ENCODE data around the gene ATG13.

- TF ChIP-seq, protein P1, sequence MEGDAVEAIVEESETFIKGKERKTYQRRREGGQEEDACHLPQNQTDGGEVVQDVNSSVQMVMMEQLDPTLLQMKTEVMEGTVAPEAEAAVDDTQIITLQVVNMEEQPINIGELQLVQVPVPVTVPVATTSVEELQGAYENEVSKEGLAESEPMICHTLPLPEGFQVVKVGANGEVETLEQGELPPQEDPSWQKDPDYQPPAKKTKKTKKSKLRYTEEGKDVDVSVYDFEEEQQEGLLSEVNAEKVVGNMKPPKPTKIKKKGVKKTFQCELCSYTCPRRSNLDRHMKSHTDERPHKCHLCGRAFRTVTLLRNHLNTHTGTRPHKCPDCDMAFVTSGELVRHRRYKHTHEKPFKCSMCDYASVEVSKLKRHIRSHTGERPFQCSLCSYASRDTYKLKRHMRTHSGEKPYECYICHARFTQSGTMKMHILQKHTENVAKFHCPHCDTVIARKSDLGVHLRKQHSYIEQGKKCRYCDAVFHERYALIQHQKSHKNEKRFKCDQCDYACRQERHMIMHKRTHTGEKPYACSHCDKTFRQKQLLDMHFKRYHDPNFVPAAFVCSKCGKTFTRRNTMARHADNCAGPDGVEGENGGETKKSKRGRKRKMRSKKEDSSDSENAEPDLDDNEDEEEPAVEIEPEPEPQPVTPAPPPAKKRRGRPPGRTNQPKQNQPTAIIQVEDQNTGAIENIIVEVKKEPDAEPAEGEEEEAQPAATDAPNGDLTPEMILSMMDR (IDR thresholded peaks at IDR 0.05; ENCODE audit: low read length) = no peak
- TF ChIP-seq EZH2 (optimal IDR thresholded peaks at IDR 0.05; ENCODE audit: low read depth, low read length) (no peak), EZH2phosphoT487 (IDR thresholded peaks at IDR 0.05; ENCODE audit: low read length) (no peak)
Observed at GRCh38 chr11:46664612-46665011, 47.3 kb downstream of the ATG13 start.

Measured in MM.1S (cell line).